Suprapubic skin (tissue), 4 donors: ENCODE results near the gene GABRR3. TPM values are rescaled to one million over a fixed set of nuclear protein-coding genes. Genes with fewer than 3 reads are reported as not detected.

Source experiments
- DNase-seq, 2 donors: peaks; one replicate each; pipeline ENCODE4 v3.0.0-alpha.2; 2019; ENCODE audit warnings: low spot score in 2 of 2
- H3K27ac ChIP-seq: fragments of 200-600 bp; sonication (generic); one replicate; pipeline ENCODE4 v1.5.1; 2019
- H3K27me3 ChIP-seq: fragments of 200-600 bp; sonication (generic); one replicate; pipeline ENCODE4 v1.5.1; 2019
- H3K36me3 ChIP-seq: fragments of 200-600 bp; sonication (generic); one replicate; pipeline ENCODE4 v1.5.1; 2019
- H3K4me1 ChIP-seq: fragments of 200-600 bp; sonication (generic); one replicate; pipeline ENCODE4 v1.5.1; 2019
- H3K4me3 ChIP-seq: fragments of 200-600 bp; sonication (generic); one replicate; pipeline ENCODE4 v1.5.1; 2019; ENCODE audit warnings: mild to moderate bottlenecking
- H3K9me3 ChIP-seq: fragments of 200-600 bp; sonication (generic); one replicate; pipeline ENCODE4 v1.5.1; 2019
- CTCF ChIP-seq, 2 donors: fragments of 200-600 bp in 1 of 2; fragments of 450-650 bp in 1 of 2; sonication (generic) in 1 of 2; IDR thresholded peaks; one replicate each; pipeline ENCODE4 v1.5.1; 2016 to 2019; ENCODE audit warnings: antibody characterized with exemption in 2 of 2, mild to moderate bottlenecking in 1 of 2, moderate library complexity in 1 of 2
- EP300 ChIP-seq: sonication (generic); formaldehyde crosslinking; IDR thresholded peaks from one replicate; pipeline ENCODE4 v1.6.1; 2017; ENCODE audit warnings: antibody characterized with exemption
- POLR2A ChIP-seq, 2 donors: fragments of 450-650 bp; IDR thresholded peaks; one replicate each; pipeline ENCODE4 v1.6.1; 2017; ENCODE audit warnings: antibody characterized with exemption in 2 of 2, mild to moderate bottlenecking in 2 of 2, moderate library complexity in 2 of 2
- POLR2AphosphoS5 ChIP-seq, 3 donors: sonication (generic); formaldehyde crosslinking; IDR thresholded peaks; one replicate each; pipeline ENCODE4 v1.6.1; 2017; ENCODE audit warnings: antibody characterized with exemption in 3 of 3
- WGBS: methylation state at CpG from one replicate; pipeline ENCODE4 v1.1.5; 2018; 5-methylcytosine and 5-hydroxymethylcytosine counted together
- total RNA-seq, 4 donors: library from RNA; depleted of rRNA; stranded (reverse); fragments of >200 nt; gene quantifications; one replicate each; pipeline ENCODE4 v1.1.0, GENCODE V29; 2016

Gene GABRR3
- total RNA-seq, 4 donors from 2014 or later, result not detected

DNA sequence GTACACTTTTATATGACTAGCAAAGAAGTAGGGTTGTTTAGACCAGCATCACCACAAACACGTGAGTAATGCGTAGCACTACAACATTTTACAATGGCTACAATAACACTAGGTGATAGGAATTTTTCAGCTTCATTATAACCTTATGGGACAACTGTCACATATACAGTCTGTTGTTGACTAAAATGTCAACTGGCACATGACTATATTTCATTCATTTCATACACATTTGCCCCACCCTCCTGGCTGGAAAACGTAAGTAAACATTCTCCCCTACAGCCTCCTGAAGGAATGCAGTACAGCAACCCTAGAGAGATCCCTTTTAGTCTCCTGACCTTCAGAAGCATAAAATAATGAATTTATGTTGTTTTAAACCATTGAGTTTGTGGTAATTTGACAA, 79.1 kb downstream of the GABRR3 start:
- H3K27ac ChIP-seq, result no peak overlapping the region
- H3K4me1 ChIP-seq, result peaks cover 14% of the 10 kb centered on the region
- H3K36me3 ChIP-seq, result peaks cover 56% of the 10 kb centered on the region
- 79% methylated on average over 3 of the region's 3 CpGs for WGBS
- no peak for DNase-seq
- no peaks in the 10 kb centered on the region for H3K9me3 ChIP-seq
- no peak overlapping the region for H3K4me3 ChIP-seq
- H3K27me3 ChIP-seq, result no peaks in the 10 kb centered on the region
- TF ChIP-seq CTCF (IDR thresholded peaks at IDR 0.05) (no peak), POLR2A (IDR thresholded peaks at IDR 0.05) (no peak), POLR2AphosphoS5 (IDR thresholded peaks at IDR 0.05) (no peak), EP300 (no peak)

DNA sequence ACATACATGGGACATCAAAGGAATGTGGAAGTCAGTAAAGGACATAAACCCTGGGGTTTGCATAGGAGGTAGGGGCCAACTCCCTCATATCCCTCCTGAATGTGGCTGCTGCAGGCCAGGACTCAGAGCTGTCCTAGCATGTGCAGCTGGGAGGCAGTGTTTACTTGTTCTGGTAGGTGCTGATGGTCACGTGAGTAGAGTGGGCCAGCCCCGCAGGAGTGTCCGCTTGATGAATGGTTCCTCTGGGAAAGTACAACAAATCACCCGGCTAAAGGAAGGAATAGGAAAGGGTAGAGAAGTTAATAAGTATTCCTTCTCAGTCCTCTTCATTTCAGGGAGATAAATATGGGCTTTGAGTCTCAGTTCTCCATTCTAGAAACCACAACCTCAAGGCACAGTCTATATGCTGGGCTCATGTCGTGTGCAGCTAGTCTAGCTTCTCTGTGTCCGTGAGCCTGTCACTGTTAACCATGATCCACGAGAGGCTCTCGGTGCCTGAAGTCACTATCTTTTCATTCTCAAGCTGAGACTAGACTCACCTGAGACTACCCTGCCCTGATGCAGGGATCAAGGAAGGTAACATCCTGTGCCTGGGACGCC, 80.8 kb downstream of the GABRR3 start:
- H3K9me3 ChIP-seq, result no peaks in the 10 kb centered on the region
- no peak overlapping the region for H3K27ac ChIP-seq
- TF ChIP-seq POLR2A (IDR thresholded peaks at IDR 0.05) (no peak), CTCF (IDR thresholded peaks at IDR 0.05) (no peak), EP300 (no peak), POLR2AphosphoS5 (IDR thresholded peaks at IDR 0.05) (no peak)
- 92% methylated on average over 9 of the region's 9 CpGs for WGBS
- peaks cover 14% of the 10 kb centered on the region for H3K4me1 ChIP-seq
- peaks cover 68% of the 10 kb centered on the region for H3K36me3 ChIP-seq
- H3K27me3 ChIP-seq, result no peaks in the 10 kb centered on the region
- H3K4me3 ChIP-seq, result no peak overlapping the region
- DNase-seq, result no peak

DNA sequence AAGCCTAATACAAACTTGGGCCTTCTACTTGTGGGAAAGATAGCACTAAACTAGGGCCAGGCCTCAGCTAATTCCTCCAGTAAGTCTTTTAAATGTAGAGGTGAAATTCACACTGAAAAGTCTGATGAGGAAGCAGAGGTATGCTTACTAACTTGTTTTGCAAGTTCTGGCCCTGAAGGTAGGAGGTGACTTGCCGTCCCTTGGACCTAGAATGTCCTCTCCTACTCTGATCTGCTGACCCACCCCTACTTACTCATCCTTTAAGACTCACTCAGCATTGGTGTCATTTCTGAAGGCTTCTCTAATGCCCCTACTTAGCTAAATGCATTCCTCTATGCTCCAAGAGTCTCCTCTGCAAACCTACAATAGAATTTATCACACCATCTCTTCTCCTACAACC, 82.2 kb downstream of the GABRR3 start:
- H3K27me3 ChIP-seq, result no peaks in the 10 kb centered on the region
- no peak overlapping the region for H3K4me3 ChIP-seq
- 61% methylated on average over 1 of the region's 1 CpG for WGBS
- no peaks in the 10 kb centered on the region for H3K9me3 ChIP-seq
- H3K36me3 ChIP-seq, result peaks cover 72% of the 10 kb centered on the region
- TF ChIP-seq EP300 (no peak), POLR2A (IDR thresholded peaks at IDR 0.05) (no peak), CTCF (IDR thresholded peaks at IDR 0.05) (no peak), POLR2AphosphoS5 (IDR thresholded peaks at IDR 0.05) (no peak)
- peak overlapping the region; percentile 43 for H3K27ac ChIP-seq
- H3K4me1 ChIP-seq, result peaks cover 3% of the 10 kb centered on the region
- DNase-seq, result no peak

GRCh38 chr3:97952280-97952679, 82.8 kb downstream of the GABRR3 start:
- peak overlapping the region; percentile 43 for H3K27ac ChIP-seq
- peaks cover 74% of the 10 kb centered on the region for H3K36me3 ChIP-seq
- H3K4me1 ChIP-seq, result no peaks in the 10 kb centered on the region
- WGBS, result 90% methylated on average over 3 of the region's 3 CpGs
- no peak for TF ChIP-seq EP300
- TF ChIP-seq CTCF (IDR thresholded peaks at IDR 0.05), result no peak
- no peak for TF ChIP-seq POLR2AphosphoS5 (IDR thresholded peaks at IDR 0.05)
- no peak for TF ChIP-seq POLR2A (IDR thresholded peaks at IDR 0.05)
- DNase-seq, result no peak
- no peak overlapping the region for H3K4me3 ChIP-seq
- no peaks in the 10 kb centered on the region for H3K27me3 ChIP-seq
- no peaks in the 10 kb centered on the region for H3K9me3 ChIP-seq

GRCh38 chr3:97950360-97950759, 84.8 kb downstream of the GABRR3 start:
- 94% methylated on average over 3 of the region's 3 CpGs for WGBS
- TF ChIP-seq EP300 (no peak), POLR2A (IDR thresholded peaks at IDR 0.05) (no peak), CTCF (IDR thresholded peaks at IDR 0.05) (no peak), POLR2AphosphoS5 (IDR thresholded peaks at IDR 0.05) (no peak)
- H3K4me1 ChIP-seq, result no peaks in the 10 kb centered on the region
- no peak for DNase-seq
- H3K36me3 ChIP-seq, result peaks cover 89% of the 10 kb centered on the region
- H3K4me3 ChIP-seq, result no peak overlapping the region
- H3K27me3 ChIP-seq, result no peaks in the 10 kb centered on the region
- H3K9me3 ChIP-seq, result no peaks in the 10 kb centered on the region
- H3K27ac ChIP-seq, result no peak overlapping the region
